H1 (cell line): Measurements from ENCODE around the gene SLC5A10. TPM values are rescaled to one million over a fixed set of nuclear protein-coding genes. Genes with fewer than 3 reads are reported as not detected.
"Not testable (repeated sequence)": the region's sequence is repeated elsewhere in the genome, so short reads cannot be mapped to it uniquely, and the experiment has no call there.

Experiments used
- CTCF ChIA-PET: fragments of 300-600 bp; sonication (Branson Sonifier 250); formaldehyde crosslinking; loops from one replicate; lab custom pipeline; 2021; ENCODE audit not compliant: partially characterized antibody; lab: Charles Lee
- POLR2A ChIA-PET: fragments of 300-600 bp; sonication (Branson Sonifier 250); formaldehyde crosslinking; loops from one replicate; lab custom pipeline; 2021; ENCODE audit warnings: inconsistent platforms; ENCODE audit not compliant: partially characterized antibody; lab: Charles Lee
- DNase-seq, 2 experiments: peaks; one replicate each; pipeline versions ENCODE4 v3.0.0 to v3.0.0-alpha.2; 2010 to 2022; ENCODE audit warnings: low spot score in 2 of 2, low read depth in 1 of 2, mixed read lengths in 1 of 2
- FAIRE-seq: peaks from 2 replicates; lab custom pipeline; 2011; peaks lifted over from hg19 to GRCh38; lab: Jason Lieb, UNC
- H2AFZ ChIP-seq: 2 replicates; pipeline ENCODE4 v1.8.1; 2012; ENCODE audit warnings: low read length, inconsistent platforms
- H2AK5ac ChIP-seq: 2 replicates; pipeline ENCODE4 v1.6.1; 2013; ENCODE audit warnings: low read depth, low read length
- H2BK120ac ChIP-seq: replicated peaks from 2 replicates; pipeline ENCODE3; 2013; ENCODE audit warnings: low read depth, low read length, inconsistent platforms
- H2BK12ac ChIP-seq: 2 replicates; pipeline ENCODE4 v1.6.1; 2013; ENCODE audit warnings: low read depth, low read length
- H2BK15ac ChIP-seq: 2 replicates; pipeline ENCODE4 v1.6.1; 2013; ENCODE audit warnings: low read length
- H2BK20ac ChIP-seq: 2 replicates; pipeline ENCODE4 v1.6.1; 2013; ENCODE audit warnings: low read length
- H2BK5ac ChIP-seq: 2 replicates; pipeline ENCODE4 v1.6.1; 2013; ENCODE audit warnings: low read depth, low read length
- H3K14ac ChIP-seq: 2 replicates; pipeline ENCODE4 v1.6.1; 2013; ENCODE audit warnings: inconsistent platforms; ENCODE audit not compliant: insufficient read length
- H3K18ac ChIP-seq: 2 replicates; pipeline ENCODE4 v1.6.1; 2013; ENCODE audit warnings: low read length; ENCODE audit errors: extremely low read depth
- H3K23ac ChIP-seq: 2 replicates; pipeline ENCODE4 v1.6.1; 2013; ENCODE audit warnings: inconsistent platforms; ENCODE audit not compliant: insufficient read length
- H3K23me2 ChIP-seq: 2 replicates; pipeline ENCODE4 v1.6.1; 2013; ENCODE audit warnings: low read depth, low read length
- H3K27ac ChIP-seq: 2 replicates; pipeline ENCODE4 v1.6.1; 2011; ENCODE audit warnings: low read depth, low read length, inconsistent platforms
- H3K27me3 ChIP-seq, 4 experiments: replicated peaks in 1 of 4; 1 replicate in 1 of 4; 2 replicates in 3 of 4; pipeline versions ENCODE4 v1.6.1 to v1.8.1; 2011 to 2013; ENCODE audit warnings: low read length in 3 of 4, mild to moderate bottlenecking in 3 of 4, inconsistent platforms in 2 of 4, mixed read lengths in 2 of 4, moderate library complexity in 1 of 4; ENCODE audit not compliant: control insufficient read depth in 3 of 4, insufficient read depth in 3 of 4; ENCODE audit errors: extremely low read depth in 1 of 4
- H3K36me3 ChIP-seq, 4 experiments: 2 replicates each; pipeline versions ENCODE4 v1.6.1 to v1.8.1; 2011 to 2013; ENCODE audit warnings: mild to moderate bottlenecking in 4 of 4, low read length in 3 of 4, moderate library complexity in 2 of 4, control low read depth in 1 of 4, inconsistent platforms in 1 of 4; ENCODE audit not compliant: insufficient read depth in 4 of 4, control insufficient read depth in 2 of 4
- H3K4ac ChIP-seq: replicated peaks from 2 replicates; pipeline ENCODE3; 2013; ENCODE audit warnings: low read length, low read depth, mixed read lengths, inconsistent platforms; ENCODE audit not compliant: insufficient read length
- H3K4me1 ChIP-seq, 4 experiments: replicated peaks in 1 of 4; 1 replicate in 1 of 4; 2 replicates in 3 of 4; pipeline versions ENCODE4 v1.6.1 to v1.8.1; 2011 to 2013; ENCODE audit warnings: low read length in 3 of 4, inconsistent platforms in 2 of 4, mixed read lengths in 1 of 4; ENCODE audit not compliant: insufficient read depth in 4 of 4, control insufficient read depth in 3 of 4
- H3K4me2 ChIP-seq, 2 experiments: 2 replicates each; pipeline versions ENCODE4 v1.6.1 to v1.8.1; 2011 to 2013; ENCODE audit warnings: low read depth in 2 of 2, low read length in 2 of 2, control low read depth in 1 of 2, inconsistent platforms in 1 of 2, mild to moderate bottlenecking in 1 of 2; ENCODE audit not compliant: insufficient read depth in 1 of 2
- H3K4me3 ChIP-seq, 4 experiments: fragments of 200-600, 300-600 bp in 1 of 4; sonication (generic), shearing (Covaris generic), sonication (Bioruptor Twin) in 1 of 4; 2 replicates each; pipeline versions ENCODE4 v1.5.1 to v1.8.1; 2011 to 2016; ENCODE audit warnings: low read length in 4 of 4, low read depth in 3 of 4, control low read depth in 2 of 4, inconsistent platforms in 2 of 4, mild to moderate bottlenecking in 2 of 4, mixed read lengths in 1 of 4, moderate library complexity in 1 of 4; ENCODE audit not compliant: insufficient read depth in 2 of 4; ENCODE audit errors: extremely low read depth in 1 of 4
- H3K56ac ChIP-seq: replicated peaks from 2 replicates; pipeline ENCODE3; 2013; ENCODE audit warnings: low read depth, mild to moderate bottlenecking, mixed read lengths, low read length, inconsistent platforms; ENCODE audit not compliant: insufficient read length
- H3K79me1 ChIP-seq: 2 replicates; pipeline ENCODE4 v1.6.1; 2013; ENCODE audit warnings: low read depth, low read length, control low read depth
- H3K79me2 ChIP-seq, 2 experiments: 2 replicates each; pipeline versions ENCODE4 v1.6.1 to v1.8.1; 2012 to 2013; ENCODE audit warnings: low read length in 2 of 2, mild to moderate bottlenecking in 2 of 2, inconsistent platforms in 1 of 2; ENCODE audit not compliant: insufficient read depth in 2 of 2, control insufficient read depth in 1 of 2
- H3K9ac ChIP-seq, 4 experiments: replicated peaks in 1 of 4; 1 replicate in 1 of 4; 2 replicates in 3 of 4; pipeline versions ENCODE4 v1.6.1 to v1.8.1; 2011 to 2013; ENCODE audit warnings: low read depth in 3 of 4, low read length in 3 of 4, control low read depth in 2 of 4, mild to moderate bottlenecking in 2 of 4, moderate library complexity in 2 of 4, inconsistent platforms in 1 of 4; ENCODE audit errors: extremely low read depth in 1 of 4
- H3K9me3 ChIP-seq, 2 experiments: 2 replicates each; pipeline versions ENCODE4 v1.6.1 to v1.8.1; 2012 to 2013; ENCODE audit warnings: mild to moderate bottlenecking in 2 of 2, moderate library complexity in 2 of 2, control low read depth in 1 of 2, inconsistent platforms in 1 of 2, low read depth in 1 of 2, low read length in 1 of 2, mixed read lengths in 1 of 2; ENCODE audit not compliant: insufficient read depth in 2 of 2
- H4K20me1 ChIP-seq, 2 experiments: replicated peaks in 1 of 2; 2 replicates each; pipeline versions ENCODE3 to v1.8.1; 2011 to 2013; ENCODE audit warnings: inconsistent platforms in 2 of 2, low read length in 2 of 2, mild to moderate bottlenecking in 1 of 2; ENCODE audit not compliant: insufficient read depth in 2 of 2, control insufficient read depth in 1 of 2
- H4K5ac ChIP-seq: 2 replicates; pipeline ENCODE4 v1.6.1; 2013; ENCODE audit warnings: low read length, low read depth, mixed read lengths, inconsistent platforms; ENCODE audit not compliant: insufficient read length
- H4K8ac ChIP-seq: 2 replicates; pipeline ENCODE4 v1.8.0; 2013; ENCODE audit warnings: mild to moderate bottlenecking, moderate library complexity, low read length, inconsistent platforms; ENCODE audit not compliant: insufficient read depth; ENCODE audit errors: extremely low read depth
- H4K91ac ChIP-seq: replicated peaks from 2 replicates; pipeline ENCODE3; 2013; ENCODE audit warnings: low read length, mixed read lengths, inconsistent platforms; ENCODE audit not compliant: insufficient read length
- WGBS, 2 experiments: shearing (Covaris generic) in 1 of 2; methylation state at CpG; one replicate each; pipeline versions ENCODE4 v1.1.6 to v1.1.7; 2013 to 2015; ENCODE audit warnings: low lambda C conversion rate in 2 of 2, mixed read lengths in 2 of 2, inconsistent platforms in 1 of 2, low coverage in 1 of 2, missing lambda C conversion rate in 1 of 2; ENCODE audit not compliant: insufficient replicate concordance in 2 of 2, insufficient coverage in 1 of 2, insufficient read length in 1 of 2; ENCODE audit errors: extremely low coverage in 1 of 2, missing lambda C conversion rate in 1 of 2; 5-methylcytosine and 5-hydroxymethylcytosine counted together
- polyA plus RNA-seq, 7 experiments: library from polyadenylated mRNA; depleted of rRNA in 3 of 7; stranded (reverse) in 5 of 7; unstranded in 2 of 7; fragments of >200 nt in 5 of 7; fragments of 200-250 nt in 2 of 7; gene quantifications; 1 replicate in 5 of 7; 2 replicates in 1 of 7; 4 replicates in 1 of 7; pipeline versions ENCODE4 v1.2.1 to v1.2.3, GENCODE V29; 2011 to 2013; ENCODE audit warnings: missing spikeins in 2 of 7, mixed read lengths in 2 of 7
- total RNA-seq: library from RNA; stranded (reverse); fragmentation: NEBNext Ultra II Directional; extraction: Animal tissue kit (Norgen Biotek cat#: 25700); gene quantifications from 2 replicates; pipeline ENCODE4 v1.2.1, GENCODE V29; 2021

The SLC5A10 gene
- total and polyA plus RNA-seq, 2 of the 8 experiments (the other 6 are each of a cell fraction or from before 2014, with no cell fraction given), result 0.05 to 0.11 TPM

GRCh38 chr17:19032377-19032988 lies 80.5 kb downstream of the SLC5A10 start:
- H2BK12ac ChIP-seq, H2AK5ac ChIP-seq, H3K36me3 ChIP-seq, H2BK120ac ChIP-seq, H3K4me3 ChIP-seq, CTCF ChIA-PET, H3K79me1 ChIP-seq, POLR2A ChIA-PET, H2BK20ac ChIP-seq, H3K27me3 ChIP-seq, H3K23ac ChIP-seq, DNase-seq, H3K79me2 ChIP-seq, H2BK15ac ChIP-seq, H3K4me1 ChIP-seq, H3K14ac ChIP-seq, H3K18ac ChIP-seq, H3K4ac ChIP-seq, H3K9me3 ChIP-seq, H2BK5ac ChIP-seq, H3K56ac ChIP-seq, H4K8ac ChIP-seq, H4K20me1 ChIP-seq, H3K27ac ChIP-seq, H3K9ac ChIP-seq, FAIRE-seq, H3K23me2 ChIP-seq, H4K91ac ChIP-seq, H2AFZ ChIP-seq, H4K5ac ChIP-seq, H3K4me2 ChIP-seq: not testable (repeated sequence)
- no CpG with 5 or more reads among the region's 24 CpGs for WGBS, 2 experiments

GRCh38 chr17:19036186-19036585 lies 84.2 kb downstream of the SLC5A10 start:
- H2BK120ac ChIP-seq, H2BK15ac ChIP-seq, H3K56ac ChIP-seq, H4K20me1 ChIP-seq, H3K79me1 ChIP-seq, H3K4me2 ChIP-seq, H3K14ac ChIP-seq, H4K8ac ChIP-seq, H3K4me3 ChIP-seq, H2BK20ac ChIP-seq, H2AK5ac ChIP-seq, H2AFZ ChIP-seq, H4K5ac ChIP-seq, H4K91ac ChIP-seq, H3K18ac ChIP-seq, FAIRE-seq, DNase-seq, H3K9me3 ChIP-seq, H3K9ac ChIP-seq, H3K36me3 ChIP-seq, H2BK12ac ChIP-seq, H3K4me1 ChIP-seq, H3K23me2 ChIP-seq, CTCF ChIA-PET, H3K27me3 ChIP-seq, H2BK5ac ChIP-seq, H3K4ac ChIP-seq, H3K79me2 ChIP-seq, H3K27ac ChIP-seq, H3K23ac ChIP-seq, POLR2A ChIA-PET: not testable (repeated sequence)
- no CpG with 5 or more reads among the region's 6 CpGs for WGBS, 2 experiments
